GM19035 (cell line): ENCODE measurements around the gene NAA10.

Source experiments
- ATAC-seq: cut with Tn5 transposase; IDR thresholded peaks from one replicate; pipeline ENCODE4 v1.9.1; 2021; ENCODE audit not compliant: unreplicated experiment

The NAA10 gene

GRCh38 chrX:153966841-153967535 is 32.2 kb upstream of the NAA10 start:
- no peak for ATAC-seq

DNA sequence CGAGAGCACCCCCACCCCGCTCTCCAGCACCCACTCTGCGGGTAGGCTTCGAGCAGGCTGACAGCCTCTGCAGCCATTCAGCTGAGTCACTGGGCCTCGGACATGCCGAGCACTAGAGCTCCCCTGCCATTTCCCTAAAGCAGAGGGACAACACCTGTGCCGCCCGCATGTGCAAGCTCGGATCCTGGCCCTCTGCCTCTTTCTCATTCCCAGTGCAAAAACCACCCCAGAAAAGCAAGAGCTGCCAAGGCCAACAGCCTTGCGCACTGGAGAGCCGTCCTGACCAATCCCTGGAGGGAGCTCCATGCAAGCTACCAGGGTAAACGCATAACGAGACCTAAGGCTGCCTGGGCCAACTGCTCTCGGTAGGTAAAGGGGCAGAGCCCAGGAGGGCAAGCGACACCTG is 31.4 kb upstream of the NAA10 start:
- ATAC-seq: no peak

DNA sequence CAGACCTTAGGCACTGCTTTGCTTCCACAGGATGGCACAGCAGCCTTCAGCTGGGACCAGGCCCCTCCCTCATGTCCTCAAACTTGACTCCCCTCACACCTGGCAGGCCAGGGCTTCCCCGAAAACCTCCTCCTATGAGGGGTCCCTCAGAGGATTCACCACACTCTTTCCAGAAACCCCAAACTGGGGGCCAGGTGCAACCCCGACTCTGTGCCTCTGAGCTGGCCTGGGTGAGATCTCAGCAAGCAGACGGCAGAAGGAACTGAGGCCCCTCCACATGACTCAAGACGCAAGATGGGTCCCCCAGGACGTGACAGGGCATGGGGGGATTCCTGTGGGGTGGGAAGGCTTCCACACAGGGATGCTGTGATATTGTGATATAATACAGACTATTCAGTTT is 30.6 kb upstream of the NAA10 start:
- no peak for ATAC-seq

DNA sequence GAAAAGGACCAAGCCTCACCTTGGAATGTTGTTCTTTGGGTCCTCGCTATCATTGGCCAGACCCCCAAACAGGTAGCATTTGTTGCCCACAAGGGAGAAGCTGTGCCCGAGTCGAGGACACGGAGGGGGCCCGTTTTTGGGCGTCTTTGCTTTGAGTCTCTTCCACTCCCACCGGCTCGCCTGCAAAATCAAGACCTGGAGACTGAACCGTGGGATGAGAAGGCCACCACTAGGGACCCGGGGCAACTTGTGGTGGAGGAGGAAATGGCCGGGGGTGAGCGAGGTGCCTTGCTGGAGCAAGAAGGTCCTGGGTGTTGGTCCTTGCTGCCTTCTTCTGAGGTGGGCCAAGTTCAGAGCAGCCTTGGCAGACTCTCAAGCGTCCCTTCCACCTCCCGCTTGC is 29.3 kb upstream of the NAA10 start:
- no peak for ATAC-seq

GRCh38 chrX:153963546-153963945 is 28.7 kb upstream of the NAA10 start:
- no peak for ATAC-seq

DNA sequence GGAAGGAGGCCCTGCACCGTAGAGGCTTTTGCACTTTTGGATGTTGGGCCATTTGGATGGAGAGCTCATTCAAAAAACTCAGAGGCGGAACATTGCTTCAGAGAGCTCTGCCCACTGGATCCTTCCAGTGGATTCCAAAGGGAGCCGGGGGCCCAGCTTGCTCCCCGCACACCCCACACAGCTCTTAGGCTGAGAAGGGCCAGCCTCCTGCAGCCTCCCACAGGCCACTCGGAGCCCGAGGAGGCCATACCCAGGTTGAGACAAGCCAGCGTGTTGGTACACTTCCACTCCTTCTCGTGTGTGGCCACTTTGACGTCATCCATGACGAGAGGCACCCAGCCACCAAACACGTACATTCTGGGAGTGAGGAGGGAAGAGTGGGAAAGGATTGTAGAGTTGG is 26.5 kb upstream of the NAA10 start:
- ATAC-seq: no peak

DNA sequence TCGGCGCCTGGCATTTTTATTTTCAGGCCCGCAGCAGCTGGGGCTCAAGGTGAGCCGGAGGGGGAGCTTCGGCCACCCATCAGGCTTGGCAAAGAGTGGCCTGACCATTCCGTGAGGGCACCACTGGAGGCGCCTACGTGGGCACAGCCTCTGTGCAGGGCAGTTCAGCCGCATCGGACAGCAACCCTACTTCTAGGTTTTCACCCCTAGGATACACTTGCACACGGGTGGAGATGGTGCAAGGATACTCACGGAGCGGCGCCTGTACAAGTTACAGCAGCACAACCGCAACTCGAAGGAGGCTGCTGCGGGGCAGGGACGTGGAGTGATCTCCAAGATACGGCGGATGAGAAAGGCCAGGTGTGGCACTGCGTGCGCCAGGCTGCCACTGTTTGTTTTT is 25.9 kb upstream of the NAA10 start:
- ATAC-seq: no peak

DNA sequence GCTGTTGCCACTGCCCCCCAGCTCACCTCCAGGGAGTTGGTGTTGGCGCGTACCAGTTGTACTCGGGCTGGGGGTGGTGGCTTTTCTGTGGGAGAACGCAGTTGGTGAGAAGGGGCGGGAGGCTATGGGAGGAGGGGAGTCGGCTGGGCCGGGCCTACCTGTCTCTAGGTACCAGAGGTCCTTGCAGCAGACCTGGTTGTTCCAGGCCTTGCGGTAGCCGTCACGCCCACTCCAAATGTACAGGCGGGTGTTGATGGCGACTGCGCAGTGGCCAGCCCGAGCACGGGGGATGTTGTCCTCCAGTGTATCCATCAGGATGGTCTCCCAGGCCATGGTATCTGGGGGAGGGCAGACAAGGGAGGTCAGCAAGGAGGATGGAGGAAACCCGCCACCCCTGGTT is 25.2 kb upstream of the NAA10 start:
- ATAC-seq: no peak

GRCh38 chrX:153959649-153960048 is 24.8 kb upstream of the NAA10 start:
- ATAC-seq: no peak

- no peak for ATAC-seq
Measured at GRCh38 chrX:153958605-153959004, 23.8 kb upstream of the NAA10 start.

DNA sequence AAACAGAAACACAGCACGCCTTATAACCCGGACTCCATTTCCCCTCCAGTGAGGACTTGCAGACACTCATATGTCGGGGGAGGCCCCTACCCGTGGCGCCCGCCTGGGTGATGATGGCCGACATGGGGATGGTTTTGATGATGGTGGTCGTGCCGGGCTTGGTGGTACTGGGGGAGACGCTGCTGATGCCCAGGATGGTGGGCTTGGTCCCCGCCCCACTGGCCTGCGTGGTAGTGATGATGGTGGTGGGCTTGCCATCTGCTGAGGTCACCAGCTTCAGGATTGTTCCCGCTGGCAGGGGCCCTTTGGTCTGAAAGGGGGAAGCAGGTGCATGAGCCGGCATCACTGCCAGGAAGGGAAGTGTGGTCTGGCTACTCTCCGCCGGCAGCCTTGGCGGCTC is 22.4 kb upstream of the NAA10 start:
- ATAC-seq: no peak

DNA sequence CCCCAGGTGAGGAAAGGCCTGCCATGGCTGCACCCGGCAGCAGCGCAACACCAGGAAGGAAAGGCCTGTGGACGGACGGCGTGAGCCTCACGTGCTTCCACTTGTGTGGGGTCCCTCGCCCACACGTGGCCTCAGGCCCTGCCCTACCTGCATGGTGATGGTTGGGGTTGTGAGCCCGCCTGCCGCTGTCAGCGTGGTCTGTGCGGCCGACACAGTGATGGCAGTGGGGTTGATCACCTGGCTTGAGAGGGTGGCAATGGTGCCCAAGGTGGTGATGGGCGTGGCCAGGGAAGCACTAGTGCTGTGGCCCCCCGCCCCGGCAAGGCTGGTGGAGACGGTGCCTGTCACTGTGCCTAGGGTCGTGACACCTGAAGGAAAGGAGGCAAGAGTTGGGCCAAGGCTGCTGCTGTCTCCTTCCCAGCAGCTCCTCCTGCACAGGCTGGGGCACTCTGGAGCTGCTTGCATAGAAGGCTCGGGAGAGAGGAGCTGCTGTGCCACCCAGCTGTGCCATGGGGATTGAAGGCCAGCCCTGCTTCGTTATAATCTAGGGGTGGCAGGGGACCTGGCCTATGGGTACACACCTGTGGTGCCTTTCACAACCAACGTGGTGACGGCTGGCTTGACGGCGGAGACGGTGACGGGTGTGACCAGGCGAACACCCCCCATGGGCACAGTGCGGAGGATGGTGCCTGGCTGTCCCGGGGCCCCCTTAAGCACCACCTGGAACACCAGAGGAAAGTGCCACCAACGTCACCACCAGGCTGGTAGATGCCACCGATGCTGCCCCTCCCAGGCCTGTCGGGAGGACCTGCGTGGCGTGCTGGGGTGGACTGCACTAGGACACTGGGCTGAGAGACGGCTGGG is 21.4 kb upstream of the NAA10 start:
- ATAC-seq: no peak

- ATAC-seq: no peak
Measured at GRCh38 chrX:153955228-153955732, 20.4 kb upstream of the NAA10 start.

GRCh38 chrX:153954558-153955227 is 19.9 kb upstream of the NAA10 start:
- no peak for ATAC-seq

DNA sequence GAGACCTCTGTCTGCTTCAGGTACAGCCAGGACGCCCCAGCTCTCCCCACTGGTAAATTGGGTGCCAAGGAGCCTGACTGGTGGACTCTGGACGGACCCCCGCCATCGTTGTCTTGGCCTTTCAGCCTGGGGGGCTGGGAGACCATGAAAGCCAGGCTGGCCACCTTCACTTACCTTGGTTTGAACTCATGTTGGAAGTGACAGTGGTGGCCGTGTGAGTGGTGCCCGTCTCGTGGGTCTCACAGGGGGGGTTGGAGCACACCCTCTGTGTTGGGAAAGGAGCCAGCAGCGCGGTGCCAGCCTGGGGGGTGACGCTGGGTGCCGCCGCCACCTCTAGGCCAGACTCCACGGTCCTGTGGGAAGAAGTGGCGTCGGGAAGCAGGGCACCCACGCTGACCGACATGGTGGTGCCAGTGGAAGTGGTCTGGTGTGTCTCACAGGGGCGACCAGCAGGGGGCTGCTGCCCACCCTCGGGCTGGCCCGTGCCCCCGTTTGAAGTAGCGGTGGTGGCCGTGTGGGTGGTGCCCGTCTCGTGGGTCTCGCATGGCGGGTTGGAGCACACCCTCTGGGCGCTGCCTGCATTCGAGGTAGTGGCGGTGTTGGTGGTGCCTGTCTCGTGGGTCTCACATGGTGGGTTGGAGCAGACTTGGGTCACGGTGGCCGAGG is 19.2 kb upstream of the NAA10 start:
- no peak for ATAC-seq

- no peak for ATAC-seq
Measured at GRCh38 chrX:153953342-153953830, 18.5 kb upstream of the NAA10 start.

- ATAC-seq: no peak
Measured at GRCh38 chrX:153952373-153953026, 17.7 kb upstream of the NAA10 start.

DNA sequence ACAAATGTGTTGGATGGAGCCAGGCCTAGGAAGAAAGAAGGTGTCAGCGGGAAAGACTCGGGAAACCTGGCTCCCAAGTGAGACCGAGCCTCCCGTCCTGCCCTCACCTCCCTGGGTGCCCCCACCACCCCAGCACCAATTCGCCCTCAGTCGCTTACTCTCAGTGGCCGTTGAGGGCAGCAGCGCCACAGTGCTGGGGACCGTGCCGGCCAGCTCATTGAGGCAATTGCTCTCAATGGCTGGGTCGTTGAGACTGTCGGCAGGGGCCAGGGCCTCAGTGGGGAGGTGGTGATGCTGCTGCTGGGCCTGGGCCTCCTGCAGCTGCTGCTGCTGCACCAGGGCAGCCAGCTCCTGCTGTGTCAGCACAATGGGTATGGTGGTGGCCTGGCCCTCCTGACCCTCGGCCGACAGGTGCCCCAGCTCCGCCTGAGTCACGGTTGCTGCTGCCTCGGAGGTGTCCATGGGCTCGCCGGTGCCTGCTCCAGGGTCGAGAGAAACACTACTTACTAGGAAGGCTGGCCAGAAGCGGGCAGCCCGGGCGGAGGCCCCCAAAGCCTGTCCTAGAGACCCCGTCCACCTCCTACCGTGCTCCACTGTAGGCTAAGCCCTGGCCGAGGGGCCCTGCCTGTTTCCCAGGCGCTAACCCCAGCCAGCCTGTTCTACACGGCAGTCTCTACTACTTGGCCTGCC is 17.0 kb upstream of the NAA10 start:
- ATAC-seq: no peak

- ATAC-seq: no peak
Measured at GRCh38 chrX:153950127-153950526, 15.3 kb upstream of the NAA10 start.
